Measurements from ENCODE around the gene ANXA5.
A peak's percentile ranks its signal among the peaks of the same experiment; 100 is the strongest.

ANXA5 gene

GRCh38 chr4:121711263-121712000 lies 14.7 kb upstream of the ANXA5 start:
- peak; percentile 17 for DNase-seq

GRCh38 chr4:121709766-121710405 lies 13.1 kb upstream of the ANXA5 start:
- no peak for DNase-seq

GRCh38 chr4:121707344-121707743 lies 10.6 kb upstream of the ANXA5 start:
- no peak for DNase-seq

GRCh38 chr4:121706595-121707021 lies 9.8 kb upstream of the ANXA5 start:
- peak; percentile 49 for DNase-seq

- no peak for DNase-seq
Measured at GRCh38 chr4:121705521-121705920, 8.7 kb upstream of the ANXA5 start.

DNA sequence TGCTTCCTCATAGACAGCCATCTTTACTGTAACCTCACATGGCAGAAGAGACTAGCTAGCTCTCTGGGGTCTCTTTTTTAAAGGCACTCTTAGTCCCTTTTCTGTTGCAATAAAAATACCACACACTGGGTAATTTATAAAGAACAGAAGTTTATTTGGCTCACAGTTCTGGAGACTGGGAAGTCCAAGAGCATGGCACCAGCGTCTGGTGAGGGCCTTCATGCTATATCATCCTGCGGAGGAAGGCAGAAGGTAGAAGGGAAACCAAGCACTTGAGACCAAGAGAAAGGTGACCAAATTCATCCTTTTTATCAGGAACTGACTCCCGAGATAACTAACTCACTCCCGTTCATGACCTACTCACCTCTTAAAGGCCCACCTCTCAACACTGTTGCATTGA lies 5.4 kb upstream of the ANXA5 start:
- no peak for DNase-seq

GRCh38 chr4:121701263-121701662 lies 4.5 kb upstream of the ANXA5 start:
- no peak for DNase-seq

- no peak for DNase-seq
Measured at GRCh38 chr4:121698236-121698671, 1.5 kb upstream of the ANXA5 start.

DNA sequence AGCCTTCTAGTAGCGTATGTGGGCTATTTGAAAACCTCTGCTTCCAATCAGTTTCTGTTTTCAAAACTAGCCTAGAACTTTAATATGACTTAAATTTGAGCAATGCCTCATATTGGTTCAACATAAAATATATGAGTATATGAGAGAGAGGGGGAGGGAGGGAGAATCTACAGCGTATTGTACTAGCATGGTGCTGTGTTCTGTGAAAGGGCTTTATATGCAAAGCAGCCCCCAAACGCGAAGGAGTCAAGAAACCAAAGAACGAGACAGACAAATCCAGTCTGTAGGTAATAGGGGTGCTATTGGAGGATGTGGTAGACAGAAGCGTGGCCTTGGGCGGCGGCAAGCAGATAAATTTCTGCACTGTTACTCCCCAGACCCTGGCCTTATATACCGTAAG lies 784 bp upstream of the ANXA5 start:
- no peak for DNase-seq

- DNase-seq, result peak; percentile 56
Measured at GRCh38 chr4:121696170-121696580, 605 bp downstream of the ANXA5 start.

DNA sequence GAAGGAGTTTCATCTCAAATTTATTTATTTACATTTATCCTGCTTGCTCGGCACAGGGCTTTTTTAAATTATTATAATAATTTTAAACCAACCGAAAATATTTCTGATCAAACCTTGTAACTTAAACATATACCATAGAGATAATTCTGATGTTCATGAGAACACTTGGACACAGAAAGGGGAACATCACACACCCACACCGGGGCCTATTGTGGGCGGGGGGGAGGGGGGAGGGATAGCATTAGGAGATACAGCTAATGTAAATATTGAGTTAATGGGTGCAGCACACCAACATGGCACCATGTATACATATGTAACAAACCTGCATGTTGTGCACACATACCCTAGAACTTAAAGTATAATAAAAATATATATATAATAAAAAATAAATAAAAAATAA lies 2.9 kb downstream of the ANXA5 start:
- no peak for DNase-seq

DNA sequence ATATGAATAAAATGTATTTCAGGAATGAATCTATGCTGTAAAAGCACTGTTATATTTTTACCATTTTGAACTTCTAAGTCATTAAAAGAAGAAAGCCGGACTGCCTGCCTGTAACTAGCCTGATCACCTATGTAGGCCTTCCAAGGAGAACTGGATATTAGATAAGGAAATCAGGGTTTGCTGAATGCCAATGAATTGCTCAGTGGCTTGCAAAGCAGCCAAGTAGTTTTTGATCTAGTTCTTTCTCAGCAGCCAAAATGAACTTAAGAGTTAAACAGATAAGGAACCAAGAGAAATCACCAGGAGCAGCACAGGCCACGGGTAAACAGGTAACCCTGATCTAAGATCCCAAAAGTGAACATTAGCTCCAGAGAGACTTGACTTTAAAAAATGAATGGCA lies 3.3 kb downstream of the ANXA5 start:
- DNase-seq, result no peak

- no peak for DNase-seq
Measured at GRCh38 chr4:121692261-121692660, 4.5 kb downstream of the ANXA5 start.

- DNase-seq, result no peak
Measured at GRCh38 chr4:121690001-121690400, 6.8 kb downstream of the ANXA5 start.

DNA sequence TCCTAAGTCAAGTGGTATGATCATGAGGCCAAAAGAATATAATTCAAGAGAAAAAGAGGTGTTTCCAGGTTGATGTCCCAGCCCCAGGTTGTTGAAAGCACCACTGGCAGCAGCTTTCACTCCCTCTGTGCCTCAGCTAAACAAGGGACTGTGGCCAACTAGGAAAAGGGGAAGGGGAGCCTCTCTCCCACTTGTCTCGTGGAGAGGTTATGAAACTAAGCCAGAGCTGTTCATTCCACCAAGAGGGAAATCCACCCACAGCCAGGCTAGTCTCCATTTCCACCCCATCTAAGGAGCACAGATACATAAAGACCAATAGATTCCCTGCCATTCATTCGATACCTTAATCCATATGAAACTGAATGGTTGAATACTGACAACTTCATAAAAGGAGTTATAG lies 8.1 kb downstream of the ANXA5 start:
- DNase-seq, result no peak

- DNase-seq, result no peak
Measured at GRCh38 chr4:121688261-121688660, 8.5 kb downstream of the ANXA5 start.

DNA sequence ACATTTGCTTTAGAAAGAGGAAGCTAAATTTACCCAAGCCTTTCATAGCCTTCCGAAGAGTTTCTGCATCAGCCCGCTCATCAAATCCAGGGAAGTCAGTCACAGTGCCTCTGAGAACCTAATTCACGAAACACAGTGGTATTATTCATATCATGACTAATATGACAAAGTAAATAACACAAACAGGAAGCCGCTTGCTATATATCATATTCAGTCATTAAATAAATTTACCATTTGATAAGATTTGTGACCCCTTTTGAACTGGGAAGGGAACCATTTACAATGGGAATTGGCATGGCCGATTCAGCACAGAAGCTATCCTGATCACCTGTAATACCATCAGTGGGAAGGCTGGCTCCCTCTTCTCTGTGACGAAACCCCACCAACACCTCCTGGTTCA lies 10.5 kb downstream of the ANXA5 start:
- no peak for DNase-seq

DNA sequence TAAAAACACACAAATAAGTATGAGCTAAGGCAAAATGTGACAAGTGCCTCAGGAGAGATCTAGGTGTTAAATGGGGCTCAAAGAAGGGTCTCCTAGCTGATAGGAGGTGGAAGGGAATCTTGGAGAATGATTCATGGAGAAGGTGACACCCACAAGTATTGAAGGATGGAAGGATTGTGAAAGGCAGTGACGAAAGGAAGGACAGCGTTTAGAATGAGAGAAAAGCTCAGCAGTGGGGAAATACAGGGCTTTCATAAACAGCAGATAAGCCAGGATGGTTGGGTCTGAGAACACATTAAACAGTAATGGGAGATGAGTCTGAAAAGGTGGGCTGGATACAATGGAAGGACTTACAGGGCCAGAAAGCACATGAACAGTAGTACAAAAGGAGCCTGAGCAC lies 11.5 kb downstream of the ANXA5 start:
- DNase-seq, result no peak

DNA sequence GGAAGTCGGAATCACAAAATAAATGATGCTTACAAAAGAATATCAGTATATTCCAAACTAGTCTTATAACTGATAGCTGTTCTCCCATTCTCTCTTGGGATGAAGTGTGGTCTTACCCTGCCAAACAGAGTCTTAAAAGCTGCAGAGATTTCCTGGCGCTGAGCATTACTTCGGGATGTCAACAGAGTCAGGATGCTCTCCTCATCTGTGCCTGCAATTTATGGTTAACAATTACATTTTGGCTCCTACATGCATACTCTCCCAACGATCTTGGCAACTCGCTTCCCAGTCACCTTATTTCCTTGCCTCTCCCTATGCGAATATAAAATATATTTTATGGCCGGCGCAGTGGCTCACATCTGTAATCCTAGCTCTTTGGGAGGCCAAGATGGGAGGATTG lies 12.2 kb downstream of the ANXA5 start:
- DNase-seq, result no peak

DNA sequence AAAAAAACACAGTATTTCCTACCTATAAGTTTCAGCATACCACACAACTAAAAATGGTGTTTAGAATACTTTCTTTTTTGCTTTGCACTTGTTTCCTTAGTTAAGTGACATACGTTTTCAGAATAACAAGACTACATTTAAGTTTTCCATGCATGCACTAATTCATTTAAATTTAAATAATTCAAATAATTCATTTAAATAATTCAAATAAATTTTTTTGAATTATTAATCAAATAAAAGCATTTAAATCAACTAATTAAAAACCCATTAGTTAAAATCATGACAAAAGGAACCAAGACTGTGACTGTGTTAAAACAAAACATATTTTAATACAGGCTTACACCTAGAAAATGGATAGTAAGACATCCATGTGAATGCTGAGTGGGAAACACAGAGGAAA lies 12.8 kb downstream of the ANXA5 start:
- no peak for DNase-seq

DNA sequence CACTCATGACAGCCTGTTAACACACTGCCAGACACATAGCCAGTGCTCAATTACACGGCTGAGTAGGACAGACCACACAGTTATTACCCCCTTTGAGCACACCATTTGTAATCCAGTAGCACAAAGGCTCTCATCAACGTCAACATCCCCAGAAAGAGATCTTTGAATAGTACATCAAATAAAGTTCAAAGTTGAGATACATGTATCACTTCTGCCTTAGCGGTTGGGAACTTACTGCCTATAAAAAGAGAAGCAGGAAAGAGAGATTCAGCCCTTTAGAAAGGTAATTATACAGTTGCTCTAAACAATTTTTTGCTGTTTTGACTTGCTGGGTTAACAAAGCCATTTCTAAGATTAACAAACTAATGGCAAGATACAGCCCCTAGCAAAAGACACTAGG lies 16.2 kb downstream of the ANXA5 start:
- no peak for DNase-seq

DNA sequence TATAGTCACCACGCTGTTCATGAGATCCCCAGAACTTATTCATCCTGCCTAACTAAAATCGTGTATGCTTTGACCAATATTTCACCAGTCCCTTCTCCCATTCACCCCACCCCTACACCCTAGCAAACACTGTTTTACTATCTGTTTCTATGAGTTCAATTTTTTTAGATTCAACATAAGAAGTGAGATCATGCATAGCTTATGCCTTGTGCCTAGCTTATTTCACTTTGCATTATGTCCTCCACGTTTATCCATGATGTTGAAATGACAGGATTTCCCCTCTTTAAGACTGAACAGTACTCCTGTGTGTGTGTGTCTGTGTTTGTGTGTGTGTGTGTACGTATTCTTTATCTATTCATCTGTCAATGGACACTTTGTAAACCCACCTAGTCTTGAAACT lies 16.8 kb downstream of the ANXA5 start:
- DNase-seq, result no peak

GRCh38 chr4:121679267-121679666 lies 17.5 kb downstream of the ANXA5 start:
- DNase-seq, result no peak

- no peak for DNase-seq
Measured at GRCh38 chr4:121677524-121677923, 19.3 kb downstream of the ANXA5 start.
